GM18519 (cell line): ENCODE data around the gene MTHFD2L.
"Not testable (repeated sequence)": the region's sequence is repeated elsewhere in the genome, so short reads cannot be mapped to it uniquely, and the experiment has no call there.

Source experiments
- ATAC-seq: cut with Tn5 transposase; IDR thresholded peaks from one replicate; pipeline ENCODE4 v1.9.1; 2021; ENCODE audit warnings: mild to moderate bottlenecking, moderate library complexity; ENCODE audit not compliant: unreplicated experiment, low FRiP score

Gene MTHFD2L

DNA sequence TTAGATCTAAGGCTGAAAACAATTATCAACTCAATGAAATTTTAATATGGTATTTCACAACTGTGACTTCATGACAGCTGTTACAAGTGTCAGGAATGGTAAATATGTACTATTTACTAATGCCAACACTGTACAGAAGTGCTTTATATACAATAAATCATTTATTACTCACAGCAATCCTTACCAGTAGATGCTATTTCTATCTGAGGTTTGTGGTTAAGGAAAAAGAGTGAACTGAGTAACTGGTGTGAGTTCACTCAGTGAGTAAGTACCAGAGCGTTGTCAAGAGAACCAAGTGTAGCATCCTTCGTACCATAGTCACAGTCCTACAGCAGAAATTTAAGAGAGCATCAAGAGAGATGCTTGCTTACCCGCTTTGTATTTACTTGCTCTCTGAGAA, 23.3 kb downstream of the MTHFD2L start:
- no peak for ATAC-seq

DNA sequence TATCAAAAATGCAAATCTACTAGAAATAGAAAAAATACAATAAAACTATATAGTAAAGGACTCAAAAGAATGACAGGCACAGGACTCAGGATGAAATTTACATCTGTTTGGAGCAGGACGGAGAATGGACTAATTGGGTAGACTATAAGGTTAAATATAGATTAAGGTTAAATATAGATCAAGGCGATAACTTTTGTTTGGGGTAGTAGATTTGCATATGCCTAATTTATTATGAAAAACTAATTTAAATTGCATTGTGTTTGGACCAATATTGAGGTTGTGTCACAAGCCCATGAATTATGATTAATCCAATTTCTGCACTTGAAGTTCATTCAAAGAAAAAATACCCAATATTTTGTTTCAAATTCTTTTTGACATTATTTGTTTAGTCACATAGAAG, 31.0 kb downstream of the MTHFD2L start:
- ATAC-seq, result peak; percentile 8

DNA sequence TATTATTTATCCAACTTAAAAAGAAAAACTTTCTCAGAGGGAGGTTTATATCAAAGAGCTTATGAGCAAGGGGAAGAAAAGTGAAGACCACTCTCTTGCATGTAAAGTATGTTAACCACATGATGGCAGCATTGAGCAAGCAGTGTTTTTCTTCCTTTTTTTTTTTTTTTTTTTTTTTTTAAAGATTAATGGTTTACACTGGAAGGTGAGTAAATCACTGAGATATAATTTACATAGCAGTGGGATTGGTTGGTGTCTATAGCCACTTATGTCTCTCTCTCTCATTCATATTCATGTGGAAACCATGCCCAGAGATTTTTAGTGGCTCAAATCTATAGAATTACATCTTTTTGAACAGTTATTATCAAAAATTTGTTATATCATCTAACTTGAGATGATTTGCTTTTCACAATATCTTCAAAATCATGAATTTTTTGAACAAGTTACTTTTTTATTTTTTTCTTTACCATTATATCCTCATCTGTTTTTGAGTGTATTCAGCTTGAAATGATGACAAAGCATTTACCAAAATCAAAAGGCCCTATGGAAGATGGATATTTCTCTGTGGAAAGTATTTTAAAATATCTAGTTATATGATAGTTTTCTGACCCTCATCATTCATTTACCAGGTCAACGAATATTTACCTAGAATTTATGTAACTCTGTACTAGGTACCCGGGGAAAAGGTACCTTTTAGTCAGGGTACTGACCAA, 31.6 kb downstream of the MTHFD2L start:
- ATAC-seq, result peak; percentile 44

DNA sequence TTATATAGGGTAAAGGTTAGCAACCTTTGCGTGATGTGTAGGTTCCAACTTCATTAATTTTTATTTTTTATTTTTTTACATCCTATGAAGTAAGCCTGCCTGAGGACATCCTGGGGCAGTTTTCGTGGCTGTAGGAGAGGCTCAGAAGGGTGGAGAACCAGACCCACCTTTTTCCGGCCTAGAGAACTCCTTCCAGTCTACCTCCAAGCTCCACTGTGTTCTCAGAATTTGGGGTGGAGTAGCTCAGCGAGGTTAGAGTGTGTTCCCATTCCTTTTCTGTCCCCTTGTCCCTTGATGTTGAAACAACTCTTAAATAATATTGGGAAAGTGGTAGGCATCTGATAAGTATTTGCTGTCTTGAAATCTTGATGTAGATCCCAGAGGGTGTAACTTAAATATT, 32.4 kb downstream of the MTHFD2L start:
- no peak for ATAC-seq

DNA sequence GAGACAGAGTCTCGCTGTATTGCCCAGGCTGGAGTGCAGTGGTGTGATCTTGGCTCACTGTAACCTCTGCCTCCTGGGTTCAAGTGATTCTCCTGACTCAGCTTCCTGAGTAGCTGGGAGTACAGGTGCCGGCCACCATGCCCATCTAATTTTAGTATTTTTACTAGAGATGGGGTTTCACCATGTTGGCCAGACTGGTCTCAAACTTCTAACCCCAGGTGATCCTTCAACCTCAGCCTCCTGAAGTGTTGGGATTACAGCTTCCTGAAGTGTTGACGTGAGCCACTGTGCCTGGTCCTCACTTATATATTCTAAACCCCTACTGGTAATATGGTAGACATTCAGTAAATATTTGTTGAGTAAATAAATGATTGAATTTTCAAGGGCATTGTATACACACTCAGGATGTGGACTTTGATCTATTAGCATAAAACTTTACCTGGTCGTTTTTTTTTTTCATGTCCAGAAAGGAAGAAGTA, 33.0 kb downstream of the MTHFD2L start:
- ATAC-seq, result no peak

DNA sequence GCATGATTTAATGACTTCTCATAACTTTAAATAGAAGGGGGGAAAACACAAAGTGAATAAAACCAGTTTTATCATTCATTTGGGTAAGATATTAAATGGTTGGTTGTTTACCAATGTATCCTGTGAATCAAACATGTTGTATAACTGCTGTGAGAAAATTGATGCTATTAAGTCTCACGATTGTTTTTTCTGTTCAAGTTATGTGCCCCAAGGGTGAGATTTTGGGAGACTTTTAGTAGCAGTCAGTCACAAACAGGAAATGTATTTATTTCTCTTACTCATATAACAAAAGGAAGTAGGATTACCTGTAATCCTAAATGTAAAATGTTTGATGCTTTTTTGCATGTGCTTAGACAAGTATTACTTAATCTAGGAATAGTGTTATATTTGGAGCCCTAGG, 39.2 kb downstream of the MTHFD2L start:
- ATAC-seq, result peak; percentile 68

DNA sequence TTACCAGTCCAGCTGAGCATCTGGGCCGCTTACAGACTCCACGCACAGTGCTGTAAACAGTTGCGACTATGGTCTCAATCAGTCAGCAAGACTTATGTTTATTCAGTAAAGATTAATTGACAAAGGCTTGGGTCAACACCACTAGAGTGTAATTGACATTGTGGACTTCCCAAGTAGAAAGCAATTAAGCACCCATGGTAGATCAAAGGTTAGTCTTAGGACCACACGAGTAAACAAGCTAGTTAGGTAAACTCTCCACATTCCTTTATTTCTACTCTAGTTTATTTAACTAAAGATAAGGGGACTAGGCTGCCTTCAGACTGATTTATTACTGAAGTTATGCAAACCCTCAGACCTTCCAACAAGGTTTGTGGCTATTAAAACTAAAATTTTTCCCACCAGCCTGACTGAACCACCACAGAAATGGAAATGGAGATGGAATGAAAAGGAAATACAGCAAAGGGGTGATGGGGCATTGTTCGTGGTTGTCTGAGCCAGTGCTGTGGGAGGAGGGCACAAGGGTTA, 44.2 kb downstream of the MTHFD2L start:
- ATAC-seq, result no peak

DNA sequence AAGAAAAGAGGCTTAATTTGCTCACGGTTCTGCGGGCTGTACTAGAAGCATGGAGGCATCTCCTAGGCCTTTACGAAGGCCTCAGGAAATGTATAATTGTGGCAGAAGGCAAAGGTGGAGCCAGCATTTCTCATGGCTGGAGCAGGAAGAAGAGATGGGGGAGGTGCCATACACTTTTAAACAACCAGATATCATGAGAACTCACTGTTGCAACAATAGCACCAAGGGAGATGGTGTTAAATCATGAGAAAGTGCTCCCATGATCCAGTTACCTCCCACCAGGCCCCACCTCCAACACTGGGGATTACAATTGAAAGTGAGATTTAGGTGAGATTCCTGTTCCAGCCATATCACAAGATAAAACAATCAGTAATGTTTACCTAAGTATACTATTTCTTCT, 45.5 kb downstream of the MTHFD2L start:
- no peak for ATAC-seq

DNA sequence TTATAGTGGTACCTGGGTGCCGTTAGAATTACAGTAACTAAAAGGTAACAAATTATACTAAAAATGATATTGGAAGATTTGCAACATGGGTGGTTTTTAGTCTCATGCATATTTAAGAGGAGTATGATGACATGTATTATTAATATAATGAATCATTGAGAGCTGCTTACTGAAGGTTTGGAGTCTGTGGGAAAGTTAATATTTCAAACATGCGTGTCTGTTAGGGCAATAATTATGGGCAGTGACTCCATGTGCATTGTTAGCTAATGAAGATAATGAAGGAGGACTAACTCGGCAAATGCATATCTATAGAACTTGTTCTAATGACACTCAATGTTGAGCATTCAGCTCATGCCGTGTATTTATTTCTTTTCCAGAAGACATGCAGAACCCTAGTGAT, 47.1 kb downstream of the MTHFD2L start:
- no peak for ATAC-seq

DNA sequence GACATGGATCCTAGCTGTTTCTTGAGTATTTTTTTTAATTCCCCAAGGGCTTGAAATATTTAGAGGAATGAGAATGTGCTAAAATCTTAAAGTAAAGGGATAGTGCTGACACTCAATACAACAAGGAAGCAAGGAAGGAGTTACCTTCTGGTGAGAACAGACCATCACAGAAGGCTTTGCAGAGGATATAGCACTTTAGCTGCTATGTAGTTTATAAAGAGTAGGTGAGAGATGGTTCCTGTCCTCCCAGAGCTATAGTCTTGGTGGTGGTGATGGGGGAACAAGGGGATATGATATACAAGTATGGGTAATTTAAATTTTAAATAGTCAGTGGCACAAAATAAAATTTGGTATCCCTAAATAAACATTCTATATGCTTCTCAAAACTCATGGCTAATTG, 47.6 kb downstream of the MTHFD2L start:
- ATAC-seq, result no peak

DNA sequence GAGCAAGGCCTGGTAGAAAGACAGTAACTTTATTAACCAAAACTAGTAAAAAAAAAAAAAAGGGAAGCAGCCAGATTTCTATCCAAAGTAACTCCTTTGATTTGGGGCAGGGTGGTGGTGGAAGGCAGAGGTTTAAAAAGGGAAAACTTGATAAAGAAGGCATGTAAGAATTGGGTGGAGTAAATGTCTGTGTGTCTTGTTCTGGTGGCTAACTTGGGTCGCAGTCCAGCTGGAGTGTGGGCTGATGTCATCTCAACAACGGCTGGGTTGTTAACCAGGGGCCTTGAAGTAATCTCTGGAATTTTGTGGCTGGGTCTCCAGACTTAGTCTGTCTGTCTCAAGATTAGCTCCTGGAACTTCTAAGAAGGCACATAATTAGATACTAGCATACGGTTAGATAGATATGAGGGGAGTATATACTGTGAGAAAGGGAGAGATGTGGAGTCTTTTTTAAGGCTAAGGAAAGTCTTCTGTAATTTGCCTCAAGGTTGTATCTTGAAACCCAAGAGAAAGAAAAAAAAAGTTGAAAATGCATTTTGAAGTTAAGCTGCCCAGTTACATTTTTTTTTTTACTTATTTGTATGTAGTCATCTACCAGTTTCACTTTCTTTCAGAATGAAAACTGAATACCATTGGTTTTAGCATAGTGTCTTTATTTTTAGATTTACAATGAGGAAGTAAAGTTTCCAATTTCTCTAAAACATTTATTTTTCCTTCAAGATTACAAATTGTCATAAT, 48.3 kb downstream of the MTHFD2L start:
- ATAC-seq, result peak; percentile 90

DNA sequence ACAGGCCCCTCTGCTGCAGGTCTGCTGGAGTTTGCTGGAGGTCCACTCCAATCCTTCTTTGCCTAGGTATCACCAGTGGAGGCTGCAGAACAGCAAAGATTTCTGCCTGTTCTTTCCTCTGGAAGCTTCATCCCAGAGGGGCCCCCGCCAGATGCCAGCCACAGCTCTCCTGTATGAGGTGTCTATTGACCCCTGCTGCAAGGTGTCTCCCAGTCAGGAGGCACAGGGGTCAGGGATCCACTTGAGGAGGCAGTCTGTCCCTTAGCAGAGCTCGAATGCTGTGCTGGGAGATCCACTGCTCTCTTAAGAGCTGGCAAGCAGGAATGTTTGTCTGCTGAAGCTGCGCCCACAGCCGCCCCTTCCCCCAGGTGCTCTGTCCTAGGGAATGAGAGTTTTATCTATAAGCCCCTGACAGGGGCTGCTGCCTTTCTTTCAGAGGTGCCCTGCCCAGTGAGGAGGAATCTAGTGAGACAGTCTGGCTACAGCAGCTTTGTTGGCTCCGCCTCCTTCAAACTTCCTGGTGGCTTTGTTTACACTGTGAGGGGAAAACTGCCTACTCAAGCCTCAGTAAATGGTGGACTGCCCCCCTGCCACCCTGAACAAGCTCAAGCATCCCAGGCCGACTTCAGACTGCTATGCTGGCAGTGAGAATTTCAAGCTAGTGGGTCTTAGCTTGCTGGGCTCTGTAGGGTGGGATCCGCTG, 56.7 kb downstream of the MTHFD2L start:
- not testable (repeated sequence) for ATAC-seq

DNA sequence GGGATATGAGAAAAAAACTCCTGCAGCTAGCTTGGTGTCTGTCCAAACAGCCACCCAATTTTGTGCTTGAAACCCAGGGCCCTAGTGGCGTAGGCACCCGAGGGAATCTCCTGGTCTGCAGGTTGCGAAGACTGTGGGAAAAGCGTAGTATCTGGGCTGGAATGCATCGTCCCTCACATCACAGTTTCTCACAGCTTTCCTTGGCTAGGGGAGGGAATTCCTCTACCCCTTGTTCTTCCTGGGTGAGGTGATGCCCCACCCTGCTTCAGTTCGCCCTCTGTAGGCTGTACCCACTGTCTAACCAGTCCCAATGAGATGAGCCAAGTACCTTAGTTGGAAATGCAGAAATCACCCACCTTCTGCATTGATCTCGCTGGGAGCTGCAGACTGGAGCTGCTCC, 57.3 kb downstream of the MTHFD2L start:
- ATAC-seq, result not testable (repeated sequence)

DNA sequence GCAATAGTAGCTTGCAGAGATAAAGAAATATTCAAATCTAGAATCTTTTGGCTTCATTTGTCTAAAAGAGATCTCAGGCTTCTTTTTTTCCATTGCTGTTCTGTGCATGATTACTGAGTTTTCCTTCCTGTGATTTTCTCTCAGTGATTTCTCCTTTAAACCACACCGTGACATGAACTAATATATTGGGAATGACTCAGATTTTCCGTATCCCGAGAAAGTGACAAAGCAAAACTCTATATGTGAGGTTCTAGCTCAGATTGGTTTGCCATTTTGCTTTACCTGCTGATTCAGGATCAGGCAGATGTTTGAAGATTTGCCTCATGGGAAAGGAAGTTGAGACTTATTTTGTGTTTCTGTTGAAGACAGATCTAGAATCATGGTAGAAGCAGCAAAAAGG, 59.4 kb downstream of the MTHFD2L start:
- no peak for ATAC-seq

DNA sequence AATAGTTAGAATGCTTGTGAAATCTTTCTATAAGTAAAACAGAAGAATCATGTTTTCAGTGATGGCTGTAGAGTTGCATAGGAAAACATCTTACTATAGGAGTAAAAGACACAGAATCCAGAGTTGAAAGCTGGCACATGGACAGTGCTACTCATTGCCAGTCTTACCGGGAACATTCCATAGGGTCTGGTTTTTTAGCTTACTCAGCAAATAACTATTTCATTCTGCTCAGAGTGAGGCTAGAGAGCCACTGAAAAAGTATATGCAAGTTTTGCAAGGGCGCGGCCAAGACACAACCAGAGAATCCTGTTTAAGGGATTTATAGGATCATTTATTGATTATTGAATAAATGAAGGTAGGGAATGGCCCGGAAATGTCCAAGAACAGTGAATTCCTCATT, 60.3 kb downstream of the MTHFD2L start:
- ATAC-seq, result no peak

DNA sequence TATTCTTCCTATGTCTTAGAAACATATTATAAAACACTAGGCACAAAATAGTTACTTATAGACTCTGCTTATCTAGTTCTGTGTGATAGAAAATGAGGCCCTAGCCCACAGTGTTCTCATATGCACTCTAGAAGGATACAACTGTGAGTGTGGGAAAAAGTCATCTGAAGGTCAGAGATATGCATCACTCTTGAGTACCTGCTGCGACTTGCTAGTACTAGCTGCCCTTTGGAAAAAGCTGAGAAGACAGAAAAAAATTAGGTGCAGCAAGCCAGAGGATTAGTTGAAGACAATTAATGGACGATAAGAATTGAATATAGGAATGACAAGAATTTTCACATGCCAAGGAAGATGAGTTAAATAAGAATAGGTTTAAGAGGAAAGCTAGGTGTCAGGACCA, 61.3 kb downstream of the MTHFD2L start:
- ATAC-seq, result no peak

DNA sequence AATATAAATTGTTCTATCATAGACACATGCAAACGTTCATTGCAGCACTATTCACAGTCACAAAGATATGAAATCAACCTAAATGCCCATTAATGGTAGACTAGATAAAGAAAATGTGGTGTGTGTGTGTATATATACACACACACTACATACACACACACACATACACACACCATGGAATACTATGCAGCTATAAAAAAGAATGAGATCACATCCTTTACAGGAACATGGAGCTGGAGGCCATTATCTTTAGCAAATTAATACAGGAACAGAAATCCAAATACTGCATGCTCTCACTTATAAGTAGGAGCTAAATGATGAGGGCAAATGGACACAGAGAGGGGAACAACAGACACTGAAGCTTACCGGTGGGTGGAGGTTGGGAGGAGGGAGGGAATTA, 65.2 kb downstream of the MTHFD2L start:
- ATAC-seq, result no peak

DNA sequence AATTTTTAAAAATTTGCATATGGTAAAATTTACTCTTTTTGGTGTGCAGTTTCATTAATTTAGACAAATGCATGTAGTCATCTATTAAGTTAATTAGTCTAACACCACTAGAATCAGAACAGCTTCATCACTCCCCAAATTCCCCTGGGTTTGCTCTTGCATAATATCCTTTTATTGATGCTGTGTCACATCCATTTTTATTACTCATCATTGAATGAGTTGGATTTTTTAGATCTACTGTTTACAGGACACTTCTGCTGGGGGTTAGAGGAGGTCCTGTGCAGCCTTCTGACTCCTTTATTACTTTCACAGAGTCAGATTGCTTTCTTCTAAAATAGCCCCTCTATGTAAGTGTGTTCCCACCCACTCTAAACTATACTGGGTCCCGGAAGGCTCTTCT, 65.9 kb downstream of the MTHFD2L start:
- ATAC-seq, result no peak

DNA sequence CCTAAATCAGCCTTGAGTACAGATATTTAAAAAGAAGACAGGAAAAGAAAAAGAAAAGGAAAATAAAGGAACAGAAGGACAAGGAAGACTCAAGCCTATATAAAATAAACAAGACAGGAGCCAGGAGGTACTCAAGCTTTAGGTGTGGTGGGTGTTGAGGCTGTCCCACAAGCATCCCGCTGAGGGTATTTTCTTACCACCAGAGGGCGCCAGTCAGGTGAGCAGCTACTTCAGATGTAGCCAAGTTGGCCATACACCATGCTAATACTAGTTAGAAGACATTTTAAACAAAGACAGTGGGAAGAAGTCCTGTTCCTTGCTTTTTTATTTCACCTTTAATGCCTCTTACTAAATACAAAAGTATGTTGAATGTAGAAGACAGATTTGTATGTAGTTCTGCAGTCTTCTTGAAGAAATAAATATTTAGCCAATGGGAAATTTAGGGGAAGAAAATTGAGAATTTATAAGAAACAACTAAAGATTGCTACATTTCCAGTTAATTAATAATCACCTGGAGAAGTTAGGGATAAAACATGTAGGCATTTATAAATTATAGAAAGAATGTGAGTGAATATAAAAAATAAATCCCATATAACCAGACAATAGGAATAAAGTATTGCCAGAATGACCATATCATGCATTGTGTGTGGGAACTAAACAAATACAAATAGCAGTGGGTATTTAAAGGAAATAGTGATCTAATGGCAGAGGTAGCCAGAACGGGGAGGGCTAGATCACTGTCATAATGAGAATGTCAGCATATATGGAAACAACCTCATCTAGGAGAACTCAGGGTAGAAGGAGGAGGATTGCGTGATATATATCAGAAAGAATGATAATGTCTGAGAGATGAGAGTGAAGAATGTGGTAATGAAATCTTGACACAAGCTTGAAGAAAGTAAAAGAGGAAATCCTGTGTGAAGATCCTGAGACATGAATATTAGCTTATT, 71.0 kb downstream of the MTHFD2L start:
- ATAC-seq, result peak; percentile 91

DNA sequence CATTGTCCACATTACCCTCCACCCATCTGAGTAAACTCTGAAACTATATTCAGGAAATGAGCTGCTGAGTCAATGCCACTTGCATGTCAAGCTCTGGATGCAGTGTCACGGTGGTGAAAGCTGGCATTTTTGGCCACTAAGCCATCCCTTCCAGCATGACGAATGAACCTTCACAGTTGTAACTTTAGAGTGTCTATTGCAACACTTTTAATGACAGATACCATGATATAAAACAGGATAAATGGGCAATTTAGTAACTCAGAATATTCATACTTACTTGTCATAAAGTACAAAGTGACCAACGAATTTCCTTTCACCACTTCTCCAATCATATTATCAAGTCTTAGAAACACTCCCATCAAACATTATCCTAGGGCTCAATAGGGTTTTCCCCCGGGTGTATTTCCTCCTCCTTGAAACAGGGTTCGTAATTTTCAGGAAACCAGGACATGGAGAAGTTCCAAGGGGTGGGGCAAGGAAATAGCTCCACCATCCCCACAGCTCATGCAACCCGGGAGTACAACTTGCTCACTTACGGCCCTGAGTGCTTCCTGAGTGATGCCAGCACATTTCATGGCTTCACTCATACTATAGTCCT, 73.1 kb downstream of the MTHFD2L start:
- ATAC-seq, result no peak
